Dendritic cell treated with granulocyte-macrophage colony-stimulating factor and Interleukin-4, amounts not matched to agents 40 ng/mL and 50 ng/mL, for 4 days (primary cell): ENCODE results near the gene SLC16A12.
A peak's percentile ranks its signal among the peaks of the same experiment; 100 is the strongest.

Source experiments
- H3K27ac Mint-ChIP-seq: one replicate; pipeline ENCODE4 v1.8.0; 2022; ENCODE audit warnings: mild to moderate bottlenecking, mixed read lengths
- H3K27me3 Mint-ChIP-seq: one replicate; pipeline ENCODE4 v1.8.0; 2022; ENCODE audit warnings: mild to moderate bottlenecking, mixed read lengths
- H3K36me3 Mint-ChIP-seq: one replicate; pipeline ENCODE4 v1.8.0; 2022; ENCODE audit warnings: low read depth, mixed read lengths
- H3K4me1 Mint-ChIP-seq: one replicate; pipeline ENCODE4 v1.8.0; 2022; ENCODE audit warnings: low read depth, mixed read lengths
- H3K4me3 Mint-ChIP-seq: one replicate; pipeline ENCODE4 v1.8.0; 2022; ENCODE audit warnings: mild to moderate bottlenecking, moderate library complexity, mixed read lengths
- H3K9me3 Mint-ChIP-seq: one replicate; pipeline ENCODE4 v1.8.0; 2022; ENCODE audit warnings: mixed read lengths
- intact Hi-C: fragments of 100-400 bp; cut with micrococcal nuclease; formaldehyde crosslinking; loops from one replicate; pipeline ENCODE4 v1.15.0; 2022

SLC16A12 gene

DNA sequence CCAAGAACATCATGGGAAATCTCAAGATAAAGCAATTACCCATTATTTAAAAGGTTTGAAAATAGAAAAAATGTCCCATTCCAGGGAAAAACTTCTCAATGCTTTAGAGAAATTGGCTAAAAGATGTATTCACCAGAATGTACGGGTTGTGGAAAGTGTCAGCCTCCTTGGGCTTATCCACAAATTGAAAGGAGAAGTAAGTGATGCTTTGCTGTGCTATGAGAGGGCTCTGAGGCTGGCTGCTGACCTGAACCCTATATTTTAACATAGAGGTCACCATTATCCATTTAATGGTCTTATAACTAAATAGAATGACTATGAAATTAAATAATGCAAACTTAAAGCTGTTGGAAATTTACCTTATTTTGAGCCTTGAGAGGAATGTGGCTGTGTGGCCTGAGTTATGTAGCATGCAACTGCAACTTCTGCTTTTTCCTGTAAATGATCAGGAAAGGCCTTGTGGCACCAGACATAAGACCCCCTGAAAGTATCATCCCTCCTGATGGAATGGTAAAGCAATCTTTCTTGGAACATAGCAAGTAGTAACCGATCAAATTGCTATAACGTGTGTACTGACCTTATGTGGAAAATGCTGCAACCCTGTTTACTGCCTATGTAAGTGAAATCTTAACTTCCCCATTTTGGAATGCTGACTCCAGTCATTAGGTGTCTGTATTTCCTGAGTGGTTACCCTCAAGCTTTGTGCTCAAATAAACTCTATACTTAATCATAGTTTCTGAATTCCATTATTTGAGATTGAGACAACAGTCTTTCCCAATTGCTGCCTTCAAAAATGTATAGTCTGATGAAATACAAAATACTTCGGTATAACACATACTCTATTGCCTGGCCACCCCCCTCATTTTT, 150.7 kb downstream of the SLC16A12 start:
- H3K36me3 Mint-ChIP-seq: no peaks in the 10 kb centered on the region
- intact Hi-C loops: no loop called here
- peak overlapping the region; percentile 85 for H3K27ac Mint-ChIP-seq
- peaks cover 21% of the 10 kb centered on the region for H3K4me1 Mint-ChIP-seq
- no peaks in the 10 kb centered on the region for H3K9me3 Mint-ChIP-seq
- peaks cover 1% of the 10 kb centered on the region for H3K27me3 Mint-ChIP-seq
- peak overlapping the region; percentile 28 for H3K4me3 Mint-ChIP-seq

DNA sequence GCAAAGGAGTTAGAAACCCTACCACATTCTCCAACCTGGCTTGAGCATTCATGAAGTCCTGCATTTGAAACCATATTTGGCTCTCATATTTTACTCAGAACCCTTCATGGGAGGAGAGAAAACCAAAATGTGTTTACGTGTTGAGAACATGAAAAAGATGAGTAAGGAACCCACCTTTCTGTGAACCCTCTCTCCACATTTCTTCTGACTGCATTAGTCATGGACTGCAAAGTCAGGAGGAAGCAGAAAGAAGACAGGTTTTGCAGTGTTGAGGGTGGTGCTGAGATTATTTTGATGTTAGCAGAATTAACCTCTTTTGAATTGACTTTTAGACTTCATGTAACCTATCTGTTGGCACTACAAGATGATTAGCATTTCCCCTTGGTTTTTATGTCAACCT, 152.6 kb downstream of the SLC16A12 start:
- Mint-ChIP-seq H3K36me3 (no peaks in the 10 kb centered on the region), H3K9me3 (no peaks in the 10 kb centered on the region)

More for the DNA sequence above, 152.6 kb downstream of the SLC16A12 start:
- peaks cover 1% of the 10 kb centered on the region for H3K27me3 Mint-ChIP-seq
- no peak overlapping the region for H3K27ac Mint-ChIP-seq
- intact Hi-C loops: no loop called here
- peaks cover 21% of the 10 kb centered on the region for H3K4me1 Mint-ChIP-seq
- H3K4me3 Mint-ChIP-seq: no peak overlapping the region
